ENCODE data around the gene BEGAIN. TPM values are rescaled to one million over a fixed set of nuclear protein-coding genes. Genes with fewer than 3 reads are reported as not detected.

Gene BEGAIN
- total and polyA plus RNA-seq, 9 of the 15 experiments (the other 6 are each of a cell fraction or from before 2014, with no cell fraction given), result 0.07 to 0.68 (median 0.55) TPM; not detected in 3

DNA sequence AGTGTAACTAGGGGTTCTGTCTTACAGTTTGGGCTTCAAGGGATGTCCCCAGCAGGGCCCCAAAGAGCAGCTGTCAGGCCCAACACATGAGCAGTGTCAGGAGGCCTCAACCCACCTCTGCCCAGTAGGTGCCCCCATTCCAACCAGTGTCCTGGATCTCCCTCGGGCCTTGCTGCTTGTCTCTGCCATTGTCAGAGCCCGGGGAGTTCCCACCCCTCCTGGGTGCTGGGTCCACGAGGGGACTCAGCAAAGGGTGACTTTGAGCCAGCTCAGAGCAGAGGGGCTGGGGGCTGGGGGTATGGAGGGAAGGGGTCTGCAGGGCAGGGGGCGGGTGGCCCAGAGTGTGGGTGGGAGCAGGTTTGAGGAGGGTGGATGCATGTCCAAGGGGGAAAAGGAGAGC lies 18.0 kb upstream of the BEGAIN start:
- Histone ChIP-seq H4K20me1 (replicated peaks; ENCODE audit: control insufficient read depth, insufficient read depth, low read length) (no peaks in the 10 kb centered on the region), H3K9me1 (ENCODE audit: control insufficient read depth, insufficient read depth, low read length) (no peaks in the 10 kb centered on the region), H2AFZ (ENCODE audit: low read depth, low read length) (no peak overlapping the region), H3K4me2 (ENCODE audit: insufficient read depth, low read length) (no peak overlapping the region), H3K4me1 (replicated peaks in 1 of 2; ENCODE audit: control insufficient read depth in 2 of 2, insufficient read depth in 2 of 2, low read length in 2 of 2) (peaks cover 9 to 10% of the 10 kb centered on the region in 2 experiments; a peak in 3 of 5 replicates), H3K79me2 (ENCODE audit: control insufficient read depth, insufficient read depth, low read length) (no peaks in the 10 kb centered on the region), H3K9ac (ENCODE audit: insufficient read depth in 1 of 2, low read depth in 2 of 2, low read length in 2 of 2) (no peak overlapping the region), H3K27me3 (ENCODE audit: control insufficient read depth in 2 of 2, insufficient read depth in 2 of 2, low read length in 2 of 2) (peaks cover 0 to 34% of the 10 kb centered on the region in 2 experiments; a peak in 2 of 5 replicates), H3K27ac (ENCODE audit: extremely low read depth, low read depth, low read length) (no peak overlapping the region), H3K4me3 (no peak overlapping the region), H3K36me3 (ENCODE audit: control insufficient read depth, insufficient read depth, low read length) (no peaks in the 10 kb centered on the region), H3K9me3 (replicated peaks; ENCODE audit: control insufficient read depth, insufficient read depth, low read depth, low read length) (no peaks in the 10 kb centered on the region)
- 13% methylated on average over 4 of the region's 4 CpGs for WGBS (ENCODE audit: insufficient coverage, low coverage, missing lambda C conversion rate)
- CTCF ChIA-PET (ENCODE audit: low intra/inter-chr PET ratio), result no interaction called here
- in situ Hi-C loops (cut with MboI) (no loop called here), intact Hi-C loops (cut with micrococcal nuclease) (no loop called here)
- BruUV-seq (replicated peaks), result no TSS peak
- ATAC-seq (no peak), FAIRE-seq (no peak), DNase-seq (ENCODE audit: extremely low read depth in 1 of 4, low spot score in 3 of 4) (no peak)
- TF ChIP-seq ZNF212 (CRISPR knock-in tag; IDR thresholded peaks at IDR 0.05), result no peak
- TF ChIP-seq ETV6 (IDR thresholded peaks at IDR 0.05; ENCODE audit: borderline replicate concordance in 1 of 2, low read depth in 2 of 2, low read length in 1 of 2), result no peak
- TF ChIP-seq ETV6 (CRISPR knock-in tag; IDR thresholded peaks at IDR 0.05; ENCODE audit: borderline replicate concordance), result no peak
- no peak for TF ChIP-seq MEIS2 (IDR thresholded peaks at IDR 0.05; ENCODE audit: partially characterized antibody)
- POLR2A ChIA-PET, result no interaction called here

DNA sequence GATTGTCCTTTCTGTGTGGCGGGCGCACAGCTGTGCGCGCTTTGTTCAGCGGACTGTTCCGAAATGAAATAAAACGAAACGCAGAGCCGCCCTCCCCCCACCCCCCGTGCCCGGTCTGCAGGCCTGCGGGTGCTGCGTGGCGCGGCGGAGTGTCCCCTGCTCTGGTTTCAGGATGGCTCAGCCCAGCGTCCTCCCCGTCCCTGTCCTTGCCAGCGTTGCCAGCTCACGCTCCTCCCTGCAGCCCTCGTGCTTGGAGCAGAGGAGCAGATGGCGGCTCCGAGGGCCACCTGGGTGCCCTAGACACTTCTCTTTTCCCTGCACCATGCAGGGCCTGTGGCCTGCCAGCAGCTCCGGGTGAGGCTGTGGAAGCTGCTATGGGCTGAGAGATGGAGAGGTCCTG lies 17.5 kb upstream of the BEGAIN start:
- Histone ChIP-seq H3K27ac (ENCODE audit: extremely low read depth, low read depth, low read length) (no peak overlapping the region), H3K9me1 (ENCODE audit: control insufficient read depth, insufficient read depth, low read length) (no peaks in the 10 kb centered on the region), H3K9ac (ENCODE audit: insufficient read depth in 1 of 2, low read depth in 2 of 2, low read length in 2 of 2) (no peak overlapping the region), H3K9me3 (replicated peaks; ENCODE audit: control insufficient read depth, insufficient read depth, low read depth, low read length) (no peaks in the 10 kb centered on the region), H3K4me1 (replicated peaks in 1 of 2; ENCODE audit: control insufficient read depth in 2 of 2, insufficient read depth in 2 of 2, low read length in 2 of 2) (peaks cover 9 to 10% of the 10 kb centered on the region in 2 experiments; a peak in 3 of 5 replicates), H3K36me3 (ENCODE audit: control insufficient read depth, insufficient read depth, low read length) (no peaks in the 10 kb centered on the region), H2AFZ (ENCODE audit: low read depth, low read length) (no peak overlapping the region), H3K4me2 (ENCODE audit: insufficient read depth, low read length) (no peak overlapping the region), H3K4me3 (no peak overlapping the region), H4K20me1 (replicated peaks; ENCODE audit: control insufficient read depth, insufficient read depth, low read length) (no peaks in the 10 kb centered on the region), H3K79me2 (ENCODE audit: control insufficient read depth, insufficient read depth, low read length) (no peaks in the 10 kb centered on the region), H3K27me3 (ENCODE audit: control insufficient read depth in 2 of 2, insufficient read depth in 2 of 2, low read length in 2 of 2) (peaks cover 0 to 34% of the 10 kb centered on the region in 2 experiments; a peak in 2 of 5 replicates)
- intact Hi-C loops (cut with micrococcal nuclease), result no loop called here
- CTCF ChIA-PET (ENCODE audit: low intra/inter-chr PET ratio), result no interaction called here
- 30% methylated on average over 19 of the region's 24 CpGs for WGBS (ENCODE audit: insufficient coverage, low coverage, missing lambda C conversion rate)
- no peak for DNase-seq (ENCODE audit: extremely low read depth in 1 of 4, low spot score in 3 of 4)
- FAIRE-seq, result no peak
- no peak for ATAC-seq
- POLR2A ChIA-PET, result no interaction called here
- in situ Hi-C loops (cut with MboI), result no loop called here
- BruUV-seq (replicated peaks), result no TSS peak
- TF ChIP-seq CHD4 (IDR thresholded peaks at IDR 0.05; ENCODE audit: insufficient read depth, insufficient replicate concordance, low read depth, low read length, poor library complexity, severe bottlenecking) (no peak), SIX5 (IDR thresholded peaks at IDR 0.05; ENCODE audit: borderline replicate concordance in 1 of 2, insufficient read depth in 1 of 2, low read depth in 1 of 2, low read length in 2 of 2) (no peak), PURB (CRISPR knock-in tag; IDR thresholded peaks at IDR 0.05; ENCODE audit: low read depth) (no peak), ZNF3 (CRISPR knock-in tag; IDR thresholded peaks at IDR 0.05) (no peak), ZNF212 (CRISPR knock-in tag; IDR thresholded peaks at IDR 0.05) (no peak), LCOR (CRISPR knock-in tag; IDR thresholded peaks at IDR 0.05) (no peak), HDGF (IDR thresholded peaks at IDR 0.05) (no peak), EP300 (IDR thresholded peaks at IDR 0.05; ENCODE audit: low read length) (no peak)
- TF ChIP-seq, protein P1, sequence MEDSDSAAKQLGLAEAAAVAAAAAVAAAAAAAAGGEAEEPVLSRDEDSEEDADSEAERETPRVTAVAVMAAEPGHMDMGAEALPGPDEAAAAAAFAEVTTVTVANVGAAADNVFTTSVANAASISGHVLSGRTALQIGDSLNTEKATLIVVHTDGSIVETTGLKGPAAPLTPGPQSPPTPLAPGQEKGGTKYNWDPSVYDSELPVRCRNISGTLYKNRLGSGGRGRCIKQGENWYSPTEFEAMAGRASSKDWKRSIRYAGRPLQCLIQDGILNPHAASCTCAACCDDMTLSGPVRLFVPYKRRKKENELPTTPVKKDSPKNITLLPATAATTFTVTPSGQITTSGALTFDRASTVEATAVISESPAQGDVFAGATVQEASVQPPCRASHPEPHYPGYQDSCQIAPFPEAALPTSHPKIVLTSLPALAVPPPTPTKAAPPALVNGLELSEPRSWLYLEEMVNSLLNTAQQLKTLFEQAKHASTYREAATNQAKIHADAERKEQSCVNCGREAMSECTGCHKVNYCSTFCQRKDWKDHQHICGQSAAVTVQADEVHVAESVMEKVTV (CRISPR knock-in tag; IDR thresholded peaks at IDR 0.05), result no peak

Measured in K562 (cell line).